HCT116 (cell line): ENCODE measurements around the gene CREBBP. TPM values are rescaled to one million over a fixed set of nuclear protein-coding genes. Genes with fewer than 3 reads are reported as not detected.

Experiments
- ATAC-seq: fragments of 200-7000 bp; cut with Tn5 transposase; 2 replicates; pipeline ENCODE4 v1.9.1; 2020; ENCODE audit warnings: mild to moderate bottlenecking, moderate library complexity
- BruUV-seq: library from RNA; stranded (reverse); fragments of 400-500 nt; replicated peaks from 2 replicates; lab custom pipeline; 2021; lab: Mats Ljungman, UMichigan
- CTCF ChIA-PET: fragments of 300-600 bp; sonication (Branson Sonifier 250); formaldehyde crosslinking; loops from one replicate; lab custom pipeline; 2021; ENCODE audit warnings: antibody characterized with exemption; lab: Charles Lee
- POLR2A ChIA-PET: fragments of 300-600, 350-600 bp; sonication (Branson Sonifier 250); formaldehyde crosslinking; loops from one replicate; lab custom pipeline; 2021; ENCODE audit warnings: antibody characterized with exemption; lab: Charles Lee
- RAD21 ChIA-PET, 2 experiments: fragments of 300-600 bp; sonication (Branson Sonifier 250); formaldehyde crosslinking; loops; one replicate each; lab custom pipeline; 2023; ENCODE audit warnings: low total read pairs in 2 of 2; ENCODE audit not compliant: uncharacterized antibody in 2 of 2, unreplicated experiment in 2 of 2, low non-redundant PET in 1 of 2; lab: Charles Lee
- DNase-seq: peaks from one replicate; pipeline ENCODE4 v3.0.0-alpha.2; 2010; ENCODE audit warnings: low read depth, low spot score
- H2AFZ ChIP-seq: fragments of 200-600 bp; shearing (Covaris generic), sonication (generic); 2 replicates; pipeline ENCODE4 v1.6.1; 2017; ENCODE audit warnings: low read depth, mixed run types, mixed read lengths, antibody characterized with exemption, low read length; ENCODE audit not compliant: poor library complexity, severe bottlenecking
- H3K27ac ChIP-seq: 2 replicates; pipeline ENCODE4 v1.5.1; 2012; ENCODE audit warnings: low read depth, low read length
- H3K27me3 ChIP-seq: fragments of 200-600 bp; sonication (generic); 2 replicates; pipeline ENCODE4 v1.6.1; 2016; ENCODE audit warnings: mixed run types, low read length, mixed read lengths; ENCODE audit not compliant: insufficient read depth
- H3K36me3 ChIP-seq, 2 experiments: fragments of 200-500 bp in 1 of 2; fragments of 200-600 bp in 1 of 2; sonication (Bioruptor generic) in 1 of 2; sonication (generic) in 1 of 2; 2 replicates each; pipeline versions ENCODE4 v1.5.1 to v1.6.1; 2014 to 2016; ENCODE audit warnings: low read length in 2 of 2, inconsistent platforms in 1 of 2, mixed read lengths in 1 of 2, mixed run types in 1 of 2; ENCODE audit not compliant: insufficient read depth in 2 of 2, control insufficient read depth in 1 of 2
- H3K4me1 ChIP-seq, 2 experiments: fragments of 200-600 bp in 1 of 2; sonication (generic) in 1 of 2; 2 replicates each; pipeline versions ENCODE4 v1.5.1 to v1.6.1; 2012 to 2017; ENCODE audit warnings: low read length in 2 of 2, inconsistent platforms in 1 of 2, mild to moderate bottlenecking in 1 of 2, mixed read lengths in 1 of 2, mixed run types in 1 of 2, moderate library complexity in 1 of 2; ENCODE audit not compliant: insufficient read depth in 2 of 2, control insufficient read depth in 1 of 2
- H3K4me2 ChIP-seq: fragments of 200-600 bp; sonication (generic); 2 replicates; pipeline ENCODE4 v1.6.1; 2017; ENCODE audit warnings: mixed run types, low read length, mixed read lengths
- H3K4me3 ChIP-seq, 2 experiments: fragments of 200-600 bp in 1 of 2; sonication (generic) in 1 of 2; replicated peaks in 1 of 2; 2 replicates each; pipeline ENCODE4 v1.5.1; 2011 to 2016; ENCODE audit warnings: low read length in 2 of 2, control low read depth in 1 of 2, low read depth in 1 of 2, mild to moderate bottlenecking in 1 of 2, mixed read lengths in 1 of 2, mixed run types in 1 of 2
- H3K79me2 ChIP-seq: fragments of 200-600 bp; sonication (generic); 2 replicates; pipeline ENCODE4 v1.6.1; 2017; ENCODE audit warnings: mild to moderate bottlenecking, mixed run types, low read length, moderate library complexity, mixed read lengths; ENCODE audit not compliant: insufficient read depth
- H3K9ac ChIP-seq: fragments of 200-600 bp; sonication (generic); 2 replicates; pipeline ENCODE4 v1.6.1; 2016; ENCODE audit warnings: low read length, mixed read lengths
- H3K9me2 ChIP-seq: fragments of 200-600 bp; sonication (generic), shearing (Covaris generic); 2 replicates; pipeline ENCODE4 v1.6.1; 2017; ENCODE audit warnings: mixed run types, mild to moderate bottlenecking, moderate library complexity; ENCODE audit not compliant: insufficient read depth
- H3K9me3 ChIP-seq, 2 experiments: fragments of 200-500 bp in 1 of 2; fragments of 200-600 bp in 1 of 2; sonication (Bioruptor generic) in 1 of 2; sonication (generic) in 1 of 2; 2 replicates each; pipeline ENCODE4 v1.6.1; 2014 to 2017; ENCODE audit warnings: low read length in 2 of 2, mixed read lengths in 2 of 2, inconsistent platforms in 1 of 2, low read depth in 1 of 2, mild to moderate bottlenecking in 1 of 2, mixed run types in 1 of 2, moderate library complexity in 1 of 2; ENCODE audit not compliant: control insufficient read depth in 1 of 2, insufficient read depth in 1 of 2
- H4K20me1 ChIP-seq: fragments of 200-600 bp; sonication (generic), shearing (Covaris generic); 2 replicates; pipeline ENCODE4 v1.6.1; 2017; ENCODE audit warnings: mixed run types, mild to moderate bottlenecking, moderate library complexity; ENCODE audit not compliant: insufficient read depth
- CEBPB ChIP-seq: IDR thresholded peaks from 2 replicates; pipeline ENCODE4 v1.6.1; 2012; ENCODE audit warnings: low read depth
- EGR1 ChIP-seq: IDR thresholded peaks from 2 replicates; pipeline ENCODE4 v1.6.1; 2012; ENCODE audit warnings: low read depth
- ELF1 ChIP-seq: IDR thresholded peaks from 2 replicates; pipeline ENCODE4 v1.6.1; 2012; ENCODE audit warnings: low read depth, borderline replicate concordance
- EZH2 ChIP-seq: fragments of 200-600 bp; sonication (generic); IDR thresholded peaks from 2 replicates; pipeline ENCODE4 v1.6.1; 2017; ENCODE audit warnings: antibody characterized with exemption, mixed run types
- EZH2phosphoT487 ChIP-seq: fragments of 200-600 bp; IDR thresholded peaks from 2 replicates; pipeline ENCODE4 v1.6.1; 2018; ENCODE audit warnings: antibody characterized with exemption, borderline replicate concordance
- FOSL1 ChIP-seq: IDR thresholded peaks from 2 replicates; pipeline ENCODE4 v1.6.1; 2012; ENCODE audit warnings: low read depth
- JUND ChIP-seq: IDR thresholded peaks from 2 replicates; pipeline ENCODE4 v1.6.1; 2012
- RAD21 ChIP-seq: IDR thresholded peaks from 2 replicates; pipeline ENCODE4 v1.6.1; 2012; ENCODE audit warnings: low read depth, mild to moderate bottlenecking
- SIN3A ChIP-seq: IDR thresholded peaks from 2 replicates; pipeline ENCODE4 v1.6.1; 2012; ENCODE audit warnings: low read depth
- ZNF274 ChIP-seq: fragments of 200-500 bp; sonication (Bioruptor generic); IDR thresholded peaks from 2 replicates; pipeline ENCODE4 v1.6.1; 2014; ENCODE audit warnings: mild to moderate bottlenecking, low read depth, low read length, inconsistent platforms
- intact Hi-C: fragments of 100-400 bp; cut with micrococcal nuclease; formaldehyde crosslinking; loops from 2 replicates; pipeline ENCODE4 v1.10.0; 2022
- total RNA-seq: library from RNA; stranded (reverse); gene quantifications from one replicate; pipeline ENCODE4 v1.2.1, GENCODE V29; 2021; ENCODE audit not compliant: unreplicated experiment
- TF ChIP-seq, protein P1 (sequence below): IDR thresholded peaks from 2 replicates; pipeline ENCODE4 v1.6.1; 2012
- TF ChIP-seq, protein P2 (sequence below): IDR thresholded peaks from 2 replicates; pipeline ENCODE4 v1.6.1; 2011; ENCODE audit warnings: mild to moderate bottlenecking, low read length, moderate library complexity; ENCODE audit not compliant: insufficient replicate concordance; ENCODE audit errors: extremely low read depth

The CREBBP gene
- total RNA-seq, 1 experiment from 2014 or later: 42.7 TPM

DNA sequence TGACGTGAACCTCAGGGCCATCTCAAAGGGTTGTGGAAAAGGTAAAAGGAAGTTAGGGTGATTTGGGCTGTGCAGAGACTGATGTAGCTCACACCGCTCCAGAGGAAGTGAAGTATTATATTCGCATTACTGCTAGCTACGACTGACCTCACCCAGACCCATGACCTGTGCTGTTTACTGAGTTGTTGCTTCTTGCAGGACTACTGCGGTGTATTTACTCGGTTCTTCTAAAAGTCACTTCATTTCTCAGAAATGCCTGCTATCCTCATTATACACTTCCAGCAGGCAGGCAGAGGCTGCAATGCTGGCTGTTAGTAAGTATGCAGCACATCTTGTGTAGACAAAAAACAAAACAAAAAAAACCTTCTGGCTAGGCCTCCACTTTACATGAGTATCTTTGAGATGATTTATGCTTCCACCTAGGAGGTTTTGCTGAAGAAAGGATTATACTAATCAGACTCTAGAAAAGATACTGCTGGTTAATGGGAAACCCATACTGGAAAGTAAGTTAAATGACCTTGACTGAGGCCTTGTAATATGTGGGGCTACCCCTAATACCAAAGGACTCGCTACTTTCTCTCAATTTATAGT is 76.0 kb downstream of the CREBBP start:
- ATAC-seq (no peak), DNase-seq (no peak)
- intact Hi-C loops: no loop called here
- no peaks in the 10 kb centered on the region for H3K27me3 ChIP-seq
- H3K4me1 ChIP-seq: no peaks in the 10 kb centered on the region
- ChIA-PET CTCF (no interaction called here), RAD21 (no interaction called here), POLR2A (no interaction called here)
- 0 out of 4 replicates have a peak, but pooled peaks cover under 1 to 7% of the 10 kb centered on the region in 2 experiments for H3K36me3 ChIP-seq
- H3K9ac ChIP-seq: no peak overlapping the region
- H3K4me2 ChIP-seq: no peak overlapping the region
- no peaks in the 10 kb centered on the region for H3K9me2 ChIP-seq
- no TSS peak for BruUV-seq
- TF ChIP-seq FOSL1 (no peak), ZNF274 (no peak), JUND (no peak), RAD21 (no peak)
- TF ChIP-seq, protein P1, sequence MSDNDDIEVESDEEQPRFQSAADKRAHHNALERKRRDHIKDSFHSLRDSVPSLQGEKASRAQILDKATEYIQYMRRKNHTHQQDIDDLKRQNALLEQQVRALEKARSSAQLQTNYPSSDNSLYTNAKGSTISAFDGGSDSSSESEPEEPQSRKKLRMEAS: no peak
- H3K79me2 ChIP-seq: peaks cover 83% of the 10 kb centered on the region
- H3K4me3 ChIP-seq: no peak overlapping the region
- no peak overlapping the region for H2AFZ ChIP-seq
- H3K27ac ChIP-seq: no peak overlapping the region
- H4K20me1 ChIP-seq: peaks cover 6% of the 10 kb centered on the region; the same call in 1 of the 2 replicates
- no peaks in the 10 kb centered on the region for H3K9me3 ChIP-seq

DNA sequence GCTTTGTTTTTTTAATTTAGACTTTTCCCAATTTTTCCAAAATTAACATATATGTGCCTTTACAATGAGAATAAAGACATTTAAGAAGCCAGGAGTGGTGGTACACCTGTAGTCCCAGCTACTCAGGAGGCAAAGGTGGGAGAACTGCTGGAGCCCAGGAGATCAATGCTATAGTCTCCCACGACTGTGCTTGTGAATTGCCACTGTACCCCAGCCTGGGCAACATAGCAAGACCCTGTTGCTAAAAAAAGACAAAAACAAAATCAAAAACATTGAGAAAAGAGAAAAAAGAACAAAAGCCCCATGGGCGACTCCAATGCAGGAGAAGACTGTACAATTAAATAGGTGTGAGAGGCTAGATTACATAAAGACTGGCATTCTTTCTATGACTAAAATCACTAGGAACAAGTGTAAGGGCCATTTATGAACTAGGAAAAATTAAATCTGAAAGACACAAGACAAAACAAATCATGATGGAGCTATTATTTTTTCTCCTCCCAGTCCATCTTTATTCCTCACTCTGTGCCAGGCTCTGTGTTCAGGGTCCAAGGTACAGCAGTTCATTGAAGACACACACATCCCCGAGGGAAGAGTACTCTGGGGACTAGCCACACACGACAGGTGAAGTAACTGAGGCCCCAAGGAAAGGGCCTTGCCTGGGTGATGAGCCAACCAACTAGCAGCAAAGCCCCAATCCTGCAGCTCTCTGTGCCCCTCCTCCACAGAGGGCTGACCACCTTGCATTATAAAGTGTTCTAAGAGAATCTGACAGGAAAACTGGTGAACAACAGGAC is 79.8 kb downstream of the CREBBP start:
- no peak overlapping the region for H3K4me3 ChIP-seq
- H3K4me2 ChIP-seq: no peak overlapping the region
- H3K4me1 ChIP-seq: no peaks in the 10 kb centered on the region
- H3K27ac ChIP-seq: no peak overlapping the region
- TF ChIP-seq JUND (no peak), EZH2 (no peak), EGR1 (no peak), ELF1 (no peak), ZNF274 (no peak), RAD21 (no peak), EZH2phosphoT487 (no peak), SIN3A (no peak), CEBPB (no peak)
- TF ChIP-seq, protein P1: no peak
- TF ChIP-seq, protein P2, sequence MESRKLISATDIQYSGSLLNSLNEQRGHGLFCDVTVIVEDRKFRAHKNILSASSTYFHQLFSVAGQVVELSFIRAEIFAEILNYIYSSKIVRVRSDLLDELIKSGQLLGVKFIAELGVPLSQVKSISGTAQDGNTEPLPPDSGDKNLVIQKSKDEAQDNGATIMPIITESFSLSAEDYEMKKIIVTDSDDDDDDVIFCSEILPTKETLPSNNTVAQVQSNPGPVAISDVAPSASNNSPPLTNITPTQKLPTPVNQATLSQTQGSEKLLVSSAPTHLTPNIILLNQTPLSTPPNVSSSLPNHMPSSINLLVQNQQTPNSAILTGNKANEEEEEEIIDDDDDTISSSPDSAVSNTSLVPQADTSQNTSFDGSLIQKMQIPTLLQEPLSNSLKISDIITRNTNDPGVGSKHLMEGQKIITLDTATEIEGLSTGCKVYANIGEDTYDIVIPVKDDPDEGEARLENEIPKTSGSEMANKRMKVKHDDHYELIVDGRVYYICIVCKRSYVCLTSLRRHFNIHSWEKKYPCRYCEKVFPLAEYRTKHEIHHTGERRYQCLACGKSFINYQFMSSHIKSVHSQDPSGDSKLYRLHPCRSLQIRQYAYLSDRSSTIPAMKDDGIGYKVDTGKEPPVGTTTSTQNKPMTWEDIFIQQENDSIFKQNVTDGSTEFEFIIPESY: no peak
- no peak overlapping the region for H3K9ac ChIP-seq
- peaks cover 13% of the 10 kb centered on the region for H4K20me1 ChIP-seq
- no peaks in the 10 kb centered on the region for H3K9me3 ChIP-seq
- H3K79me2 ChIP-seq: peaks cover 92% of the 10 kb centered on the region
- H3K36me3 ChIP-seq: no peaks in the 10 kb centered on the region
- RAD21 ChIA-PET: no interaction called here
- intact Hi-C loops: no loop called here
- no peak for DNase-seq
- CTCF ChIA-PET: no interaction called here
- no peaks in the 10 kb centered on the region for H3K9me2 ChIP-seq
- POLR2A ChIA-PET: no interaction called here
- no peaks in the 10 kb centered on the region for H3K27me3 ChIP-seq
- ATAC-seq: no peak
- BruUV-seq: no TSS peak
- no peak overlapping the region for H2AFZ ChIP-seq
